Forelimb muscle (tissue), 1 donor: ENCODE data around the gene PCSK6. TPM values are rescaled to one million over a fixed set of nuclear protein-coding genes. Genes with fewer than 3 reads are reported as not detected.
"Not testable (repeated sequence)": the region's sequence is repeated elsewhere in the genome, so short reads cannot be mapped to it uniquely, and the experiment has no call there.

Source experiments
- DNase-seq: peaks from one replicate; pipeline ENCODE4 v3.0.0-alpha.2; 2013; ENCODE audit warnings: low read depth
- polyA plus RNA-seq: library from polyadenylated mRNA; unstranded; fragments of 120-200 nt; gene quantifications from one replicate; pipeline ENCODE4 v1.2.1, GENCODE V29; 2013; ENCODE audit not compliant: insufficient read length

PCSK6 gene
- polyA plus RNA-seq, 1 donor = 10.2 TPM

- no peak for DNase-seq
These were observed 26.2 kb downstream of the PCSK6 start for GRCh38 chr15:101463270-101463669.

DNA sequence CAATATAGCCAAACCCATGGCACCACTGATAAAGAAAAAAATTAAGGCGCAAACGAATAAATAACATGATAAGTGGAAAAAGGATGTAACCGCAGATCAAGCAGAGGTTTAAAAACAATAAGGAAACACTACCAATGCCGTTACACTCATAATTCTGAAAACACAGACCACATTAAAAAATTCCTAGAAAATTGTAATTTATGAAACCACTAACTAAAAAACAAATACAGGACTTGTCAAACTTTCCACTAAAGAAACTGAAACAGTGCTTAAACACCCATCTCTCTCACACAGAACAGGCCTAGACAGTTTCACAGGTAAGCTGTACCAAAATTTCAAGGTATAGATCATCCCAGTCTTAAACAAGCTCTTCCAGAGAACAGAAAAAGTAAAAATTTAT, 28.4 kb downstream of the PCSK6 start:
- DNase-seq = no peak

DNA sequence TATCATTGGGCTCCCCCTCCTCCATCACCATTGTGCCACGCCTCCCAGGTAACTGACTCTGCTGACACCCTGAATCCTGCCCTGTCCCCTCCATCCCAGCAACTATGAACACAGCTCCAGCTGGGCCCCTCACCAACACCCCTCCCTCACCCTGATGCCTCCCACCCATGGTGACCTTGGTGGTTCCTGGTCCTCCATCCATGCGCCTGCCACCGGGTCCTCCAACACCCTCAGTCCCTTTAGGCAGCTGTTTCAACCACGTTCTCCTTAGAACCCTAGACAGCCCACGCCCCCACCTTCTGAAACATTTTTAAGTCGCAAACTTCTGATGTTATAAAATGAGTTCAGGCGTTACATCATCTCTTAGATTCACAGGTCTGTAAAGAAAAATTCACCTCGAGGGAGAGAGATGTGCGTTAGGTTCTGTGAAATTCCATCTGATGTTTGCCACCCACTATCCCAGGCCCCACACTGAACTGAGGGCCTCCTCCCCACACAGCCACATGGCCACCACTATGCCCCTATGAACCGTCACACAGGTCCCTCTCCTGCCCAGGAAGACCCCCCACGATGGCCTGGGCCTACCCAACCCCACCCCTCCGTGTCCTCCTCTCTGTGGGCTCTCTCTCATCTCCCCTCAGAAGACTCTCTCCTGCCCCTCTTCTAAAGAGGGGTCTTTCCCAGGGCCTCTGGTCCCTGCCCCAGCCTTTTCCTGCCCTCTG, 29.8 kb downstream of the PCSK6 start:
- DNase-seq = no peak

- no peak for DNase-seq
These were observed 30.5 kb downstream of the PCSK6 start for GRCh38 chr15:101458908-101459578.

- no peak for DNase-seq
These were observed 31.2 kb downstream of the PCSK6 start for GRCh38 chr15:101458158-101458900.

- DNase-seq = no peak
These were observed 31.8 kb downstream of the PCSK6 start for GRCh38 chr15:101457696-101458095.

- no peak for DNase-seq
These were observed 33.3 kb downstream of the PCSK6 start for GRCh38 chr15:101456057-101456739.

DNA sequence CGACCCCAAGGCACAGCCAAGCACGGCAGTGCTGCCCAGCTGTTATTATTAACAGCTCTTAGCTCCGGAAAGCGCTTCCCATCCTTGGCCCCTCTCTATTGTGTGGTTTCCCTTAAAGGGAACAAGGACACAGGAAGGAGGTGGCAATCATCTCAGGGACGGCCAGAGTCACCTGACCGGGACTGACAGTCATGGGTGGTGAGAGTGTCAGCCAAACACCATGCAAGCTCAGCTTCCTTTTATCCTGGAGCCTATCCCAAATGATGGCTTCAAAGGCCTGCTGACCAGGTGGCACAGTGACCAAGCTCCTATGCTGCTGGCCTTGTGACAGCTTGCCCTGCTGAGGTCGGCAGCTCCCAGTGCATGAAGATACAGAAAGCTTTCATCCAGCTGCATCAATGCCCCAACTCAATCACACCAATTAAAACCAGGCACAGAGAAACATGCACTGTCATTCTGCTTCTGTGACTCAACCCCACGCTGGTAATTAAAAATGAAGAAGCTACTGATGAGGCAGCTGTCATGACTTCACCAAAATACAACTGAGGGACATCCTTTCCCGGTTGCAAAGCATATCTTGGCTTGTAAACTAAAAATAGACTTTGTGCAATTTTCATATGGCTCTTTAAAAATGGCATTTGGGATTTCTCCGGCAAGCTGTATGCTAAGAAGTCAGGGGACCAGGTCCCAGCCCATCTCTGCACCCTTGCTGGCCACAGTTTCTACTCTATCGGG, 34.0 kb downstream of the PCSK6 start:
- no peak for DNase-seq

GRCh38 chr15:101454781-101455180, 34.7 kb downstream of the PCSK6 start:
- DNase-seq = not testable (repeated sequence)

DNA sequence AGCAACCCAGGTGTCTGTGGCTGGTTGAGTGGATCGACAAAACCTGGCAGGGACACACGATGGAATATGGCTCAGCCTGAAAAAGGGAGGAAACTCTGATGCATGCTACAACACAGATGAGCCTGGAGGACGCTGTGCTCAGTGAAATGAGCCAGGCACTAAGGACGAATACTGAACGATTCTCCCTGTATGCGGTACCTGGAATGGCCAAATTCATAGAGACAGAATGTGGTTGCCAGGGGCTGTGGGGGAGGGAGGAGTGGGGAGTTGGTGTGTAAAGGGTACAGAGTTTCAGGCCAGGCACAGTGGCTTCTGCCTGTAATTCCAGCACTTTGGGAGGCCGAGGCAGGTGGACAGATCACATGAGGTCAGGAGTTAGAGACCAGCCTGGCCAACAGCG, 35.1 kb downstream of the PCSK6 start:
- DNase-seq = no peak

DNA sequence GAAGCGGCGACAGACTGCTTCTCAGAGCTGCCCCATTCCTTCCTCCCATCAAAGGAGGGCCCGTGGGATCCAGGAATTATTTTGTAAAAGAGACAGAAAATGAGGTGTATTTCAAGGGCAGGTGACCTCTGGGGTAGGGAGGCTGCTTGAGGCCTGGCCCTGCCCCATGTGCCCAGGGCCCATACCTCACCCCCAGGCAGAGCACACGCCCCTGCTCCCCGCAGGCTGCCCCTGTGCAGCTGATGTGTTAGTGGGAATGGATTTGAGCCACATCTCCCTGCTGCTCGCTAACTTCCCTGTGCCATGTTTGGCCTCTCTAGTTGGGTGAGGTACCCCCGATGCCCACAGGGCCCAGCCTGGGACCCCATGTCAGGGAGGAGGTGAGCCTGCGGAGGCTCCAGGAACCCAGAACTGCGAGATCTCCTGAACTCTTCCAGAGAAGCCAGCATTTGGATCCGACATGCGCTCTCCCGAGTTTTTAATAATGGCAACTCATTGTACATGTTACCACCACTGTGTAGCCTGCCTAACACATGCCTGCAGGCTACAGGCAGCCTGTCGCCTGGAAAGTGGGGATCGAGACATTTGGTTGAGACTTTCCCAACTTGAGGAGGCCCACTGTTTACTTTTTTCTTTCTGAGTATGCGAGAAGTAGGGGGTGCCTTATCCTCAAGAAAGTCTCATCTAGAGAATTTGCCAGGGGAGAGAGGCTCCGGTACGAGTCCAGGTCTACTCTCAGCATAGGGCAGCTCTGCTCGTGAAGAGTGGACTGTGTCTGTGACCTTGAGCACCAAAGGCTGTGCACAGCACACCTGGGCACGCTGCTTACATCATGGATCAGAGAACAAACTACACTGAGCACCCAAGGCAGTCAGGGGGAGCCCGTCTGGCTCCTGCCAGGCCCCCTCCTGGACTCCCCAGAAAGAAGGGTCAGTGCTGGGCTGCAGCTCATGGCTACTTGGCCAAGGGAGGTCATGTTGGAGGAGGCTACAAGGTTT, 36.1 kb downstream of the PCSK6 start:
- no peak for DNase-seq

DNA sequence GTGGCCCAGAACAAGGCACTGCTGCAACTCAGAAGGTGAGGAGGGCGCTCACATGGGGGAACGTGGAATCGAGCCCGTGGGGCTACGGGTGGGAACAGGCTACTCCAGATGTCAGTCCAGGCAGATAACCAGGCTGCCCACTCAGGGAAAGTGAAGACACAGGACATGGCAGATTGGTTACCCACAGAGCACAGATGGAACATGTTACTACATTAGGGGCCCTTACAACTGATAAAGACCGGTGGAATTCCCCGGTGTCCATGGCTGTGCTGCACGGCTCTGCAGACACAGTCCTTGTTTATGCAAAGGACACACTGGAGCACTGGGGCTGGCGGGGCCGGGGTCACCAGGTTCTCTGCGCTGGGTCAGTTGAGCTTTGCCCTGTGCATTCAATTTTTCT, 36.9 kb downstream of the PCSK6 start:
- DNase-seq = no peak

DNA sequence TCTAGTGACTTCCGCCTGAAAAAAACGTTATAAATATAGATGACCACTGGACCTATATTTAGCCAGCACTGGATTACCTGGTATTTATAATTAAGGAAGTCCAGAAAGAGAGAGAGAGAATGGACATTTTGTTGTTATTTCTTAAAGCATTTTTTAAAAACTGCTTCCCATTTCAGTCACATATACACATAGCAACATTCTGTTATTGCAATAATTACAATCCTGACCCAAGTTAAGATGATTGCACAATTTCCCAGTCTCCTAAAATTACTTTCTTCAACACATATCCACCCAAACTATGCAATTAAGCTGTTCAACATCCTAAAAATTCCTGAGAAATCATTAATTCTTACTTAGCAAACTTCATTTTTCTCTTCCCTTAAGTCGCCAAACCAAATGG, 37.7 kb downstream of the PCSK6 start:
- DNase-seq = no peak

- DNase-seq = no peak
These were observed 38.2 kb downstream of the PCSK6 start for GRCh38 chr15:101451266-101451799.

DNA sequence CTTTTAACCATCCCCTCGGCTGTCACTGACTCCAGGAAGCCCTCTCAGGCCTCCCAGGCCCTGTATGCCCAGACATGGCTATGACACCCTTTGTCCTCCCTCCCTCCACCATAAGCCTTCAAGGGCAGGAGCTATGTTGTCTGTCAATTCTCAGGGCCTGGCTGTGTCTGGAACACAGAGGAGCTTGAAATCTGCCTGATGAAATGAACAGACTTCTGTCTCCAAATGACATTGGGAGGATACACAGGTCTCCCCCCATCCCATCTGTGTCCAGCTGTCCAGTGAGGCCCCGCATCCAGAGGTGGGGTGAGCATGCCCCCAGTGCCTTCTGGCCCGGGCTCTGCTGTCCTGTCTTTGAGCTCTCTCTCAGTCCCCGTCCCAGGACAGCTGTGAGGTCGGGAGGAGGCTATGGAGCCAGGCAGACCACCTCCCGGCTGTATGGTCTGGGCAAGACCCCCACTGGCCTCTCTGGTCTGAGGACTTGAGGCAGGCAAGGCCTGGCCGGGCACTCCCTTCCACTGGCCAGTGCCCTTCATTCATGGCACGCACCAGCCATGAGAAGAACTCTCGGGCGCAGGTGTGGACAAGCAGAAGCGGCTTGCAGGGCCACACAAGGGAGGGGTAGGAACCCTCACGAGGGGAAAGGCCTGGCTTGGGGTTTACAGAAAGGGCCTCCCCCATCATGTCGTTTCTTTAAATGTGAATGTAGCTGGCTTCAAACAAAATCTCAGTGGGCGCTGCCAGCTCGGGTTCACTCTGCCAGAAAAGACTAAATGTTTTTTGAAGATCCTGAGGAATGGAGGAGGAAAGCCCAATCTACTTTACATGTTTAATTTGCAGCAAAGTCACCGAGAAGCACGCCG, 38.9 kb downstream of the PCSK6 start:
- no peak for DNase-seq

GRCh38 chr15:101449471-101450402, 39.8 kb downstream of the PCSK6 start:
- DNase-seq = no peak

GRCh38 chr15:101448336-101448735, 41.2 kb downstream of the PCSK6 start:
- DNase-seq = no peak

DNA sequence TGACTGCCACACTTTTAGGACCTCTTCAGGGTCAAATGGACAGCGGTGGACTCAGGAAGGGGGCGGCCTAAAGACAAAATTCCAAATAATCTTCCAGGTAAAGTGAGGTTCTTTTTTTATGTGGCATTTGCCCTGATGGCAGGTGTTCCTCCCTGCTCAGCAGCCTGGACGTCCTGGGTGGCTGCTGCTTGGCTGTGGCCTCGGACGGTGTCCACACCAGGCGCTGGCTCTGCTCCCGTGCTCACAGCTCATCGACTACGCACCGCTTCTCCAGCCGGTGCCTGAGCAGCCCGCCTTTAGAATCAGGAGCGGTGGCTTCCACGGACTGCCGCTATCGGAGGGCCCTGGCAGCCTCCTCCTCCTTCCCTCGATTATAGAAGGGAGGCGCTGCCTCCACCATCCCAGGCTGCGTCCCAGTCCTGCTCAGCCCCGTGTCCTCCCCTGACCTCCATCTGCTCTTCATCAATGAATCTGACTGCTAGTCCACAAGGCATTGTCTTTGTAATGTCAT, 41.9 kb downstream of the PCSK6 start:
- DNase-seq = no peak
